Ishikawa (cell line): Measurements from ENCODE around the gene NINJ1.

ENCODE experiments used
- CEBPB ChIP-seq: IDR thresholded peaks from 2 replicates; pipeline ENCODE4 v1.6.1; 2012
- CREB1 ChIP-seq: IDR thresholded peaks from 2 replicates; pipeline ENCODE4 v1.6.1; 2012; ENCODE audit warnings: low read depth
- EGR1 ChIP-seq: IDR thresholded peaks from 2 replicates; pipeline ENCODE4 v1.6.1; 2012
- EP300 ChIP-seq: IDR thresholded peaks from 2 replicates; pipeline ENCODE4 v1.6.1; 2012; ENCODE audit warnings: borderline replicate concordance
- FOXM1 ChIP-seq: IDR thresholded peaks from 2 replicates; pipeline ENCODE4 v1.6.1; 2012; ENCODE audit warnings: low read depth, borderline replicate concordance
- NFIC ChIP-seq: IDR thresholded peaks from 2 replicates; pipeline ENCODE4 v1.6.1; 2012
- RAD21 ChIP-seq: IDR thresholded peaks from 2 replicates; pipeline ENCODE4 v1.6.1; 2012; ENCODE audit warnings: low read depth
- REST ChIP-seq: IDR thresholded peaks from 2 replicates; pipeline ENCODE4 v1.6.1; 2012; ENCODE audit warnings: low read depth, mild to moderate bottlenecking
- TAF1 ChIP-seq: IDR thresholded peaks from 2 replicates; pipeline ENCODE4 v1.6.1; 2012; ENCODE audit warnings: low read depth, mild to moderate bottlenecking
- TEAD4 ChIP-seq: IDR thresholded peaks from 2 replicates; pipeline ENCODE4 v1.6.1; 2012
- YY1 ChIP-seq: IDR thresholded peaks from 2 replicates; pipeline ENCODE4 v1.6.1; 2012; ENCODE audit warnings: low read depth
- ZBTB7A ChIP-seq: IDR thresholded peaks from 2 replicates; pipeline ENCODE4 v1.6.1; 2012; ENCODE audit warnings: low read depth
- TF ChIP-seq, protein P1 (sequence below): IDR thresholded peaks from 2 replicates; pipeline ENCODE4 v1.6.1; 2012
- TF ChIP-seq, protein P2 (sequence below): IDR thresholded peaks from 2 replicates; pipeline ENCODE4 v1.6.1; 2012

DNA sequence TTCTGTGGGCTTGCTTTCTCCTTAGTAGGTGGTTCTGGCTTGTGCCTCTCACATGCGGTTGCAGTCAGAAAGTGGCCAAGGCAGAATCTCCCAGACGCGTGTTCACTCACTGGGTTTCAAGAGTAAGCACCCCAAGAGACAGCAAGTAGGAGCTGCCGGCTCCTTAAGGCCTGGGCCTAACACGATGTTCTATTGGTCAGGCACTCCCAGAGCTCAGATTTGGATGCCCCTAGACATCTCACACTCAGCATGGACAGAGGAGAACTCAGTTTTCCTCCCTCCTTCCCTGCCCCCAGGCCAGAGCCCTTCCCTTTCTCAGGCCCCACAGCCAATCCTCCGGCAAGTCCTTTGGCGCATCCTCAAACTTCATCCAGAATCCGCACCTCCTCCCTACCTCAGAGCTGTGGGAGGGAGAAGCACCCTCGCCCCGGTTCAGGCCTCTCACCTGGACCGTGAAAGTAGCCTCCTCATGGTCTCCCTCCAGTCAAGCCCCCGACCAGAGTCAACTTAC, 44.5 kb downstream of the NINJ1 start:
- TF ChIP-seq EP300 (no peak), RAD21 (no peak), TAF1 (no peak), TEAD4 (no peak), EGR1 (no peak), FOXM1 (no peak), CEBPB (no peak), CREB1 (no peak), YY1 (no peak), NFIC (no peak), REST (no peak), ZBTB7A (no peak)
- TF ChIP-seq, protein P1, sequence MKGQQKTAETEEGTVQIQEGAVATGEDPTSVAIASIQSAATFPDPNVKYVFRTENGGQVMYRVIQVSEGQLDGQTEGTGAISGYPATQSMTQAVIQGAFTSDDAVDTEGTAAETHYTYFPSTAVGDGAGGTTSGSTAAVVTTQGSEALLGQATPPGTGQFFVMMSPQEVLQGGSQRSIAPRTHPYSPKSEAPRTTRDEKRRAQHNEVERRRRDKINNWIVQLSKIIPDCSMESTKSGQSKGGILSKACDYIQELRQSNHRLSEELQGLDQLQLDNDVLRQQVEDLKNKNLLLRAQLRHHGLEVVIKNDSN = no peak
- TF ChIP-seq, protein P2, sequence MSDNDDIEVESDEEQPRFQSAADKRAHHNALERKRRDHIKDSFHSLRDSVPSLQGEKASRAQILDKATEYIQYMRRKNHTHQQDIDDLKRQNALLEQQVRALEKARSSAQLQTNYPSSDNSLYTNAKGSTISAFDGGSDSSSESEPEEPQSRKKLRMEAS = no peak
